Uterus (tissue), 4 donors: Measurements from ENCODE around the gene TBCE. TPM values are rescaled to one million over a fixed set of nuclear protein-coding genes. Genes with fewer than 3 reads are reported as not detected.

Experiments used
- DNase-seq, 2 donors: peaks; one replicate each; pipeline ENCODE4 v3.0.0-alpha.2; 2019 to 2020
- H3K27ac ChIP-seq, 2 donors: fragments of 200-600 bp; sonication (generic); 1 replicate in 1 of 2; 2 replicates in 1 of 2; pipeline ENCODE4 v1.5.1; 2016 to 2018
- H3K27me3 ChIP-seq, 2 donors: fragments of 200-600 bp; sonication (generic); one replicate each; pipeline ENCODE4 v1.5.1; 2018 to 2019; ENCODE audit warnings: control low read depth in 1 of 2
- H3K36me3 ChIP-seq, 2 donors: fragments of 200-600 bp; sonication (generic); one replicate each; pipeline ENCODE4 v1.5.1; 2019; ENCODE audit warnings: control low read depth in 1 of 2
- H3K4me1 ChIP-seq, 2 donors: fragments of 200-600 bp; sonication (generic); one replicate each; pipeline ENCODE4 v1.5.1; 2018 to 2019; ENCODE audit warnings: control low read depth in 1 of 2
- H3K4me3 ChIP-seq, 2 donors: fragments of 200-600 bp; sonication (generic); 1 replicate in 1 of 2; 2 replicates in 1 of 2; pipeline ENCODE4 v1.5.1; 2018 to 2019; ENCODE audit warnings: mild to moderate bottlenecking in 1 of 2
- H3K9me3 ChIP-seq, 2 donors: fragments of 200-600 bp; sonication (generic); one replicate each; pipeline ENCODE4 v1.5.1; 2019; ENCODE audit warnings: control low read depth in 1 of 2
- POLR2A ChIP-seq, 2 donors: fragments of 450-650 bp; IDR thresholded peaks; one replicate each; pipeline ENCODE4 v1.6.1; 2016; ENCODE audit warnings: antibody characterized with exemption in 2 of 2, mild to moderate bottlenecking in 1 of 2, moderate library complexity in 1 of 2
- intact Hi-C: fragments of 100-400 bp; cut with DNase I; formaldehyde crosslinking; loops from one replicate; pipeline ENCODE4 v1.15.1; 2023; ENCODE audit warnings: low total_unique reads
- total RNA-seq, 4 donors: library from RNA; depleted of rRNA in 3 of 4; stranded (reverse); fragments of >200 nt in 3 of 4; gene quantifications; one replicate each; pipeline versions ENCODE4 v1.1.0 to v1.2.4, GENCODE V29; 2014 to 2023
- TF ChIP-seq, protein P1 (sequence below), 4 experiments: fragments of 200-600 bp in 2 of 4; fragments of 450-650 bp in 2 of 4; sonication (generic) in 2 of 4; IDR thresholded peaks; one replicate each; pipeline ENCODE4 v1.5.1; 2016 to 2019; ENCODE audit warnings: antibody characterized with exemption in 4 of 4, mild to moderate bottlenecking in 2 of 4, moderate library complexity in 1 of 4
- donor health status: DM: yes; HTN: yes; CAD: no.

The TBCE gene
- total RNA-seq, 4 donors from 2014 or later = 9.7 to 34.5 (median 19.6) TPM

DNA sequence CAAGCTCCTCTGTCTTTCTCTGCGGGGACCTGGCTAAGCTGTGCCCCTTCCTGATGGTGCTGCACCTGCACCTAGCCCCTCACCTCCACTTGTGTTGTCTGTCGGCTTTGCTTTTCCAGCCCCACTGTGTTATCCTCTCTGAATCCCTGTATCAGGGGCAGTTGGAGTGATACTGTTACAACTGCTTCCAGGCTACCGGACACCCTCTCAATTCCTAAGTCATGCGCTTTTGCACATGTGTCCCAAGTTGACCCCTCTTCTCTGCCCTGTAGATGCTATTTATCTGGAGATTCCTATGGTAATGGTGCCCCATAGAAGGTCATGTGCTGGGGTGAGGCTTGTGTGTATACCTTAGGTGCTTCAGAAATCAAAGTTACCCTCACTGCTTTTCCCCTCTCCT lies 58.9 kb downstream of the TBCE start:
- TF ChIP-seq POLR2A (IDR thresholded peaks at IDR 0.05) = no peak
- no peak overlapping the region for H3K27ac ChIP-seq
- no peaks in the 10 kb centered on the region for H3K36me3 ChIP-seq
- no peaks in the 10 kb centered on the region for H3K27me3 ChIP-seq
- no peak for DNase-seq
- intact Hi-C loops = no loop called here
- H3K9me3 ChIP-seq = no peaks in the 10 kb centered on the region
- no peaks in the 10 kb centered on the region for H3K4me1 ChIP-seq
- no peak overlapping the region for H3K4me3 ChIP-seq

DNA sequence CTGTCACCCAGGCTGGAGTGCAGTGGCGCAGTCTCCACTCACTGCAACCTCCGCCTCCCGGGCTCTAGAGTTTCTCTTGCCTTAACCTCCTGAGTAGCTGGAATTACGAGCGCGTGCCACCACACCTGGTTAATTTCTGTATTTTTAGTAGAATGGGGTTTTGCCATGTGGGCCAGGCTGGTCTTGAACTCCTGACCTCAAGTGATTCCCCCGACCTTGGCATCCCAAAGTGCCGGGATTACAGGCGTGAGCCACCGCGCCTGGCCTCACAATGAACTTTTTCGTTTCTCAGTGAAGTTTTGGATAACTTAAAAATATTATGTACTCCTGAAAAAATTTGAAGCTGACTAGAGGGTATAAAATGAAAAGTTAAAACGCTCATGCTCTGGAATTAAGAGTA lies 59.5 kb downstream of the TBCE start:
- no peak for DNase-seq
- Histone ChIP-seq H3K36me3 (no peaks in the 10 kb centered on the region), H3K27ac (no peak overlapping the region), H3K4me1 (no peaks in the 10 kb centered on the region), H3K4me3 (no peak overlapping the region), H3K27me3 (no peaks in the 10 kb centered on the region), H3K9me3 (no peaks in the 10 kb centered on the region)
- intact Hi-C loops = no loop called here
- TF ChIP-seq, protein P1, sequence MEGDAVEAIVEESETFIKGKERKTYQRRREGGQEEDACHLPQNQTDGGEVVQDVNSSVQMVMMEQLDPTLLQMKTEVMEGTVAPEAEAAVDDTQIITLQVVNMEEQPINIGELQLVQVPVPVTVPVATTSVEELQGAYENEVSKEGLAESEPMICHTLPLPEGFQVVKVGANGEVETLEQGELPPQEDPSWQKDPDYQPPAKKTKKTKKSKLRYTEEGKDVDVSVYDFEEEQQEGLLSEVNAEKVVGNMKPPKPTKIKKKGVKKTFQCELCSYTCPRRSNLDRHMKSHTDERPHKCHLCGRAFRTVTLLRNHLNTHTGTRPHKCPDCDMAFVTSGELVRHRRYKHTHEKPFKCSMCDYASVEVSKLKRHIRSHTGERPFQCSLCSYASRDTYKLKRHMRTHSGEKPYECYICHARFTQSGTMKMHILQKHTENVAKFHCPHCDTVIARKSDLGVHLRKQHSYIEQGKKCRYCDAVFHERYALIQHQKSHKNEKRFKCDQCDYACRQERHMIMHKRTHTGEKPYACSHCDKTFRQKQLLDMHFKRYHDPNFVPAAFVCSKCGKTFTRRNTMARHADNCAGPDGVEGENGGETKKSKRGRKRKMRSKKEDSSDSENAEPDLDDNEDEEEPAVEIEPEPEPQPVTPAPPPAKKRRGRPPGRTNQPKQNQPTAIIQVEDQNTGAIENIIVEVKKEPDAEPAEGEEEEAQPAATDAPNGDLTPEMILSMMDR (IDR thresholded peaks at IDR 0.05) = no peak
- no peak for TF ChIP-seq POLR2A (IDR thresholded peaks at IDR 0.05)

DNA sequence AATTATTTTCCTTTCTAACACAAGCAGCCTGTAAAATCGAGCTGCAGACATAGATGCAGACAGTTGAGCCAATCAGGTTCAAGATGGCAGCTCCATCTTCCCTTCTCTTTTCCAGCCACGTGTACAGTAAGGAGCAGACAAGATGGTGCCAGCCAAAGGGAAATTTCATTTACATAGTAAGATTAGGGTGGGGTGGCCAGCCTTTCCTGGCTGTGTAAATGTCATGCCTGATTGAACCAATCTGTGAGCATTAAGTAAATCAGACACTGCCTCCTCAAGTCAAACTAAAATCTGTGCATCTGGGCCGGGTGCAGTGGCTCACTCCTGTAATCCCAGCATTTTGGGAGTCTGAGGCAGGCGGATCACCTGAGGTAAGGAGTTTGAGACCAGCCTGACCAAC lies 60.2 kb downstream of the TBCE start:
- Histone ChIP-seq H3K27ac (no peak overlapping the region), H3K27me3 (no peaks in the 10 kb centered on the region), H3K9me3 (no peaks in the 10 kb centered on the region), H3K4me1 (no peaks in the 10 kb centered on the region), H3K36me3 (no peaks in the 10 kb centered on the region), H3K4me3 (no peak overlapping the region)
- no peak for DNase-seq
- TF ChIP-seq POLR2A (IDR thresholded peaks at IDR 0.05) = no peak
- TF ChIP-seq, protein P1 (IDR thresholded peaks at IDR 0.05) = no peak
- intact Hi-C loops = no loop called here

DNA sequence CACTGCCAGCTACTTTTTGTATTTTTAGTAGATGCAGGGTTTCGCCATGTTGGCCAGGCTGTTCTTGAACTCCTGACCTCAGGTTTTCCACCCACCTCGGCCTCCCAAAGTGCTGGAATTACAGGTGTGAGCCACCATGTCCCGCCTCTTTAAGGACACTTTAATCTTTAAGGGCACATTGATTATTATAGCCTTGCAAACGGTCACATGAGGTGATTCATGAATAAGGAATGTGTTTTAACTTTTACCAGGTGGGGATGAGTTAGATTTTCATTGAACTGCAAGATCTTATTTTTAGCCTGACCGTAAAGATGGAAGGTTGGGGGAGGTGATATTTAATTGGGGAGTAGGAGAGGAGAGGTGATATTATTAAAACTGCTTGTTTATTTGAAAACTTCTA lies 61.9 kb downstream of the TBCE start:
- Histone ChIP-seq H3K4me3 (no peak overlapping the region), H3K27ac (no peak overlapping the region), H3K27me3 (no peaks in the 10 kb centered on the region), H3K4me1 (no peaks in the 10 kb centered on the region), H3K9me3 (no peaks in the 10 kb centered on the region), H3K36me3 (no peaks in the 10 kb centered on the region)
- TF ChIP-seq POLR2A (IDR thresholded peaks at IDR 0.05) = no peak
- TF ChIP-seq, protein P1 (IDR thresholded peaks at IDR 0.05) = no peak
- intact Hi-C loops = no loop called here
- DNase-seq = no peak

DNA sequence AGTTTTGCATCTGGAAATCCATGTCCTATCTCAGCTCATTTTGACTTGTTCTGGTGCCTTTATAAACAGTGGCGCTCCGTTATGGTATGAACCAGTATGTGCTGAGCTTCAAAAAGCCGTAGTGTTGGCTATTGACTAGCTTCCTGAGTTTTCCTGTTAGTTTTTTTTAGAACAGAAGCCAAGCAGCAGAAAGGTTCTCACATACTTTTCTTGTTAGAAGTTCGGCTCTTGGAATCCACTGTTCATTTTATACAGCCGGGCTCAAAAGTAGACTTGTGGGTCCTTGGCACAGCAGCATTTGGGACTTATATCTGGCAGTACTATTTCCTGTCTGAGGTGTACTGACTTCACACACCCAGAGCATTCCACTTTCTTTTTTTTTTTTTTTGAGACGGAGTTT lies 63.8 kb downstream of the TBCE start:
- Histone ChIP-seq H3K36me3 (no peaks in the 10 kb centered on the region), H3K27me3 (no peaks in the 10 kb centered on the region), H3K4me3 (no peak overlapping the region), H3K27ac (no peak overlapping the region), H3K9me3 (no peaks in the 10 kb centered on the region), H3K4me1 (no peaks in the 10 kb centered on the region)
- DNase-seq = no peak
- TF ChIP-seq, protein P1 (IDR thresholded peaks at IDR 0.05) = no peak
- no peak for TF ChIP-seq POLR2A (IDR thresholded peaks at IDR 0.05)
- intact Hi-C loops = no loop called here

DNA sequence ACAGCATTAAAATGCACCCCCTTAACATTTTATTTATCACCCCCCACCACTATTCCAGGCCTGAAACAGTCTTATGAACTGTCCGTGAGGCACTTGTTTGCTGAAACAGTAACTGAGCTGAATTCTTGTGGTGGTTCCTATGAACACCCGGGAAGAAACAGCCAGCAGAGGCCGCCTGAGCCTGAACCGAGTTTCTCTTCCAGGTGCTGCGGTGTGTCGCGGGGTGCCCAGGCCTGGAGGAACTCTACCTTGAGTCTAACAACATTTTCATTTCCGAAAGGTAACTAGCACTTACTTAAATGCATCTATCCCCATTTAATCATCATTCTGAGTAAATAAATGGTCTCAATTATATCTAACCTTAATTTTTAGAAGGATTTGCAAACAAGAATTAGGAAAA lies 66.8 kb downstream of the TBCE start:
- H3K36me3 ChIP-seq = no peaks in the 10 kb centered on the region
- H3K9me3 ChIP-seq = no peaks in the 10 kb centered on the region
- TF ChIP-seq, protein P1 (IDR thresholded peaks at IDR 0.05) = no peak
- no peak for TF ChIP-seq POLR2A (IDR thresholded peaks at IDR 0.05)

More for the DNA sequence above, 66.8 kb downstream of the TBCE start:
- no peaks in the 10 kb centered on the region for H3K4me1 ChIP-seq
- H3K4me3 ChIP-seq = no peak overlapping the region
- DNase-seq = no peak
- intact Hi-C loops = no loop called here
- no peak overlapping the region for H3K27ac ChIP-seq
- H3K27me3 ChIP-seq = no peaks in the 10 kb centered on the region
